MCF 10A (cell line): ENCODE results near the gene MAP4K2. TPM values are rescaled to one million over a fixed set of nuclear protein-coding genes. Genes with fewer than 3 reads are reported as not detected.

Experiments
- BruUV-seq: library from RNA; stranded (reverse); fragments of 400-500 nt; replicated peaks from 2 replicates; lab custom pipeline; 2021; lab: Mats Ljungman, UMichigan
- CTCF ChIA-PET: fragments of 300-600 bp; sonication (Branson Sonifier 250); formaldehyde crosslinking; extraction: SDS; loops from one replicate; lab custom pipeline; 2021; ENCODE audit warnings: antibody characterized with exemption, inconsistent platforms; lab: Yijun Ruan, JAX
- POLR2A ChIA-PET: fragments of 300-600, 350-650 bp; sonication (Branson Sonifier 250); formaldehyde crosslinking; extraction: SDS; loops from one replicate; lab custom pipeline; 2020; ENCODE audit warnings: antibody characterized with exemption, inconsistent platforms; lab: Yijun Ruan, JAX
- DNase-seq: peaks from one replicate; pipeline ENCODE4 v3.0.0-alpha.2; 2018; ENCODE audit not compliant: unreplicated experiment
- H3K27ac Mint-ChIP-seq: one replicate; pipeline ENCODE4 v1.8.0; 2022; ENCODE audit warnings: mild to moderate bottlenecking, low read depth, mixed read lengths; ENCODE audit not compliant: unreplicated experiment
- H3K27me3 Mint-ChIP-seq: one replicate; pipeline ENCODE4 v1.8.0; 2022; ENCODE audit warnings: mixed read lengths; ENCODE audit not compliant: insufficient read depth, unreplicated experiment
- H3K36me3 Mint-ChIP-seq: one replicate; pipeline ENCODE4 v1.8.0; 2022; ENCODE audit warnings: mild to moderate bottlenecking, moderate library complexity, mixed read lengths; ENCODE audit not compliant: insufficient read depth, unreplicated experiment
- H3K4me1 Mint-ChIP-seq: one replicate; pipeline ENCODE4 v1.8.0; 2022; ENCODE audit warnings: mixed read lengths; ENCODE audit not compliant: insufficient read depth, unreplicated experiment
- H3K4me3 Mint-ChIP-seq: one replicate; pipeline ENCODE4 v1.8.0; 2022; ENCODE audit warnings: mild to moderate bottlenecking, moderate library complexity, mixed read lengths; ENCODE audit not compliant: unreplicated experiment
- H3K9me3 Mint-ChIP-seq: one replicate; pipeline ENCODE4 v1.8.0; 2022; ENCODE audit warnings: mixed read lengths; ENCODE audit not compliant: unreplicated experiment
- intact Hi-C: fragments of 100-400 bp; cut with micrococcal nuclease; formaldehyde crosslinking; loops from 2 replicates; pipeline ENCODE4 v1.14.1; 2022
- total RNA-seq: library from RNA; stranded (reverse); gene quantifications from 2 replicates; pipeline ENCODE4 v1.2.3, GENCODE V29; 2022
- TF ChIP-seq, protein P1 (sequence below): fragments of 200-600 bp; IDR thresholded peaks from one replicate; pipeline ENCODE4 v1.8.0; 2022; ENCODE audit warnings: antibody characterized with exemption, mild to moderate bottlenecking; ENCODE audit not compliant: unreplicated experiment

The MAP4K2 gene
- total RNA-seq, 1 experiment from 2014 or later: 6.8 TPM

DNA sequence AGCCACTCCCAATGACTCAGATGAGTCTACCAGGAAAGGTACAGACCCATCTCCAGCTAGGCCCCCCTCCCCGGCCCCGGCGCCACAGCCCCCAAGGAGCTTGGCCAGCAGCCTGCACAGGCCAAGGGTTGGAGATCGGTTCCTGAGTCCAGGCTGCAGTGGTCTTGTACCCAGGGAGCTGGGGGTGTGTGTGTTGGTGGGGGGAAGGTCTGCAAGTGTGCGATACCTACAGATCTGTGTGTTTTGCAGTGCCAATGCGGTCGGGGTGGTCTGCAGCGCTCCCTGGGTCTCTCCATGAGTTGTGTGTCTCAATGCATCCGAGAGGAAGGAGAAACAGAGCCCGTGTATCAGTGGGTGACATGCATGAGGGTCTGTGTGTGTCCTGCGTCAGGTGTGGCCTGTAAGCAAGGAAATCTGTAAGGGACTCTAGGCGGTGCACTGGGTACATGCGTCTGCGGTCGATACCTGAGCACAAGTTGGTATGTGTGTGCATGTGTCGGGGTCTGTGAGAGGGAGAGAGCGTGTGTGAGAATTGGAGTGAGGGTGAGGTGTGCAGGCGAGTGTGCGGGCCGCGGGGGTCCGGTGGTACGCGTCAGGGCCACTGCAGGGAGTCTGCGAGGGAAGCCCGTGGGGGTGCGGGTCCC is 40.8 kb upstream of the MAP4K2 start:
- ChIA-PET CTCF (interaction anchor here (0.6 to 15.7 kb wide), 13 partner anchors 8 to 515 kb away, joined by 3 to 286 read pairs (median 4); partner anchors contain the start of genes ARL2, EHD1 and ZNHIT2), POLR2A (interaction anchor here (0.5 to 2.4 kb wide), 21 partner anchors 9 to 936 kb away, joined by 3 to 21 read pairs (median 5); partner anchors contain the start of genes CAPN1, EHD1, FAU and MAP4K2)
- no TSS peak for BruUV-seq
- Mint-ChIP-seq H3K4me3 (peak overlapping the region; percentile 77), H3K4me1 (peaks cover 33% of the 10 kb centered on the region), H3K9me3 (no peaks in the 10 kb centered on the region), H3K27ac (peak overlapping the region; percentile 29), H3K27me3 (no peaks in the 10 kb centered on the region), H3K36me3 (peaks cover 24% of the 10 kb centered on the region)
- intact Hi-C loops: loop anchor here (1.0 to 2.0 kb wide), 3 partner anchors 33 to 57 kb away; partner anchors contain the start of genes MAP4K2 and MEN1
- no peak for DNase-seq
- TF ChIP-seq, protein P1, sequence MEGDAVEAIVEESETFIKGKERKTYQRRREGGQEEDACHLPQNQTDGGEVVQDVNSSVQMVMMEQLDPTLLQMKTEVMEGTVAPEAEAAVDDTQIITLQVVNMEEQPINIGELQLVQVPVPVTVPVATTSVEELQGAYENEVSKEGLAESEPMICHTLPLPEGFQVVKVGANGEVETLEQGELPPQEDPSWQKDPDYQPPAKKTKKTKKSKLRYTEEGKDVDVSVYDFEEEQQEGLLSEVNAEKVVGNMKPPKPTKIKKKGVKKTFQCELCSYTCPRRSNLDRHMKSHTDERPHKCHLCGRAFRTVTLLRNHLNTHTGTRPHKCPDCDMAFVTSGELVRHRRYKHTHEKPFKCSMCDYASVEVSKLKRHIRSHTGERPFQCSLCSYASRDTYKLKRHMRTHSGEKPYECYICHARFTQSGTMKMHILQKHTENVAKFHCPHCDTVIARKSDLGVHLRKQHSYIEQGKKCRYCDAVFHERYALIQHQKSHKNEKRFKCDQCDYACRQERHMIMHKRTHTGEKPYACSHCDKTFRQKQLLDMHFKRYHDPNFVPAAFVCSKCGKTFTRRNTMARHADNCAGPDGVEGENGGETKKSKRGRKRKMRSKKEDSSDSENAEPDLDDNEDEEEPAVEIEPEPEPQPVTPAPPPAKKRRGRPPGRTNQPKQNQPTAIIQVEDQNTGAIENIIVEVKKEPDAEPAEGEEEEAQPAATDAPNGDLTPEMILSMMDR: no peak

DNA sequence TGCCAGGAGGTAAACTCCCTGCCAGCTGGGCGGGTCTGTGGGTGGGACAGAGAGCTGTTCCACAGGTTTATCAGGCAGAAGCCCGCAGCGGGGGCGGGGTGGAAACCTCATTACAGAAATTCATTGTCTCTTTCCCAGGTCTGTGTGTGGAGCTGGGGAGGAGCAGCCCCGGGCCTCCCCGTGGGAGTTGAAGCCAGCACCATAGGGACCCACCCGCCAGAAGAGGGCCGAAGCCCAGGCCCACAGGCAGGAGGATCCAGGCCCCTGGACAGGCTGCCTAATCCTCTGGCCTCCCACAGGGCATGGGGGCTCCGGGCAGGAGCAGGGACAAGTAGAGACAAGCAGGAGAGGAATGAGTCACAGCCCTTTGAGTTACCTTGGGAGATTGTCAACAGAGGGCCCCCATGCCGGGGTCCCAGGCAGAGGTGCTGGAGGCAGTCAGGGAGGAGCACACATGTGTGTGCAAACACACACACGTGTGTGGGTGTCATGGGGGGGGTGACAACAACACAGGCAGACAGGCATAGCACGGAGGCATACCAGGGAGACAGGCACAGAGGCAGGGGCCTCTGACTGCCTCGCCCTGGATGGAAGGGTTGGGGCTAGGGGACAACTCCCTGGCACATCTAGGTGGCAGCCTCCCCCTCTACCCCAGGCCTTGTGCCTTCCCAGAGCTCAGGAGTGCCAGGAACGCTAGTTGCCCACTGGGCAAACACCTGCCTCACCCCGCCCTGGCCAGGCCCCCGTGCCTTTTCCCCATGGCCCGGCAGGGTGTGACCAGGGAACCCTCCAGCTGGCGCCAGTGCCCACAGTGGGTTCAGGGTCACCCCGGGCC is 40.1 kb upstream of the MAP4K2 start:
- peak; percentile 89 for DNase-seq
- CTCF ChIA-PET: interaction anchor here (0.6 to 15.7 kb wide), 12 partner anchors 8 to 514 kb away, joined by 3 to 286 read pairs (median 4); partner anchors contain the start of genes ARL2 and EHD1
- no peaks in the 10 kb centered on the region for H3K9me3 Mint-ChIP-seq
- intact Hi-C loops: loop anchor here (1.0 to 2.0 kb wide), 2 partner anchors 32 to 56 kb away; partner anchors contain the start of gene MEN1
- peaks cover 24% of the 10 kb centered on the region for H3K36me3 Mint-ChIP-seq
- POLR2A ChIA-PET: interaction anchor here (0.5 to 2.4 kb wide), 20 partner anchors 8 to 937 kb away, joined by 3 to 21 read pairs (median 4); partner anchors contain the start of genes CAPN1, EHD1, FAU and MAP4K2
- peak overlapping the region; percentile 29 for H3K27ac Mint-ChIP-seq
- peak overlapping the region; percentile 77 for H3K4me3 Mint-ChIP-seq
- H3K4me1 Mint-ChIP-seq: peaks cover 27% of the 10 kb centered on the region
- BruUV-seq: no TSS peak
- TF ChIP-seq, protein P1: no peak
- no peaks in the 10 kb centered on the region for H3K27me3 Mint-ChIP-seq

DNA sequence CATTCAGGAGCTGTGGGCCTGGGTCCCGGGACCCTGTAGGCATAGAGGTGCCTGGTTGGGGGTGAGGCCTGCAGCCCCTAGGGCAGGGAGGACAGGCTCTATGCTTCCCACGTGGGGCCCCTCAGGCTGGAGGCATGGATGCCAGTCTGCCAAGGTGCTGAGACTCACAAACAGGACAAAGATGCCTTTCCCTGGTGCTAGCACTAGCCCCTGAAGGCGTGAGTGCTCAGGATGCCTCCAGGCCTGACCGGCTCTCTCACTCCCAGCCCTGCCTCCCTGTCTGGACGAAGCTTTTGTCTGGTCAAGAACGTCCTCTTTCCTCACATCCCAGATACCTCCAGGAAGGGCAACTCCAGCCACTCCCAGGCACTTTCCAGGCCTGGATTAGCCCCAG is 39.3 kb upstream of the MAP4K2 start:
- Mint-ChIP-seq H3K36me3 (peaks cover 24% of the 10 kb centered on the region), H3K27me3 (no peaks in the 10 kb centered on the region), H3K4me3 (peak overlapping the region; percentile 77), H3K4me1 (peaks cover 26% of the 10 kb centered on the region), H3K9me3 (no peaks in the 10 kb centered on the region), H3K27ac (peak overlapping the region; percentile 29)
- peak; percentile 30 for DNase-seq
- TF ChIP-seq, protein P1: no peak
- POLR2A ChIA-PET: interaction anchor here (0.6 to 2.1 kb wide), 7 partner anchors 32 to 773 kb away, joined by 3 to 18 read pairs (median 4); partner anchors contain the start of genes MAP4K2, MEN1 and PCNX3
- intact Hi-C loops: loop anchor here (2.0 kb wide), 1 partner anchor 32 kb away; the partner anchor contains the start of gene MEN1
- BruUV-seq: no TSS peak
- CTCF ChIA-PET: interaction anchor here (0.6 to 15.7 kb wide), 6 partner anchors 13 to 56 kb away, joined by 3 to 286 read pairs (median 4); partner anchors contain the start of gene EHD1
